ENCODE measurements around the gene GPT2. TPM values are rescaled to one million over a fixed set of nuclear protein-coding genes. Genes with fewer than 3 reads are reported as not detected.
A peak's percentile ranks its signal among the peaks of the same experiment; 100 is the strongest.

The GPT2 gene
- polyA plus RNA-seq, 1 experiment, result 18.5 TPM

DNA sequence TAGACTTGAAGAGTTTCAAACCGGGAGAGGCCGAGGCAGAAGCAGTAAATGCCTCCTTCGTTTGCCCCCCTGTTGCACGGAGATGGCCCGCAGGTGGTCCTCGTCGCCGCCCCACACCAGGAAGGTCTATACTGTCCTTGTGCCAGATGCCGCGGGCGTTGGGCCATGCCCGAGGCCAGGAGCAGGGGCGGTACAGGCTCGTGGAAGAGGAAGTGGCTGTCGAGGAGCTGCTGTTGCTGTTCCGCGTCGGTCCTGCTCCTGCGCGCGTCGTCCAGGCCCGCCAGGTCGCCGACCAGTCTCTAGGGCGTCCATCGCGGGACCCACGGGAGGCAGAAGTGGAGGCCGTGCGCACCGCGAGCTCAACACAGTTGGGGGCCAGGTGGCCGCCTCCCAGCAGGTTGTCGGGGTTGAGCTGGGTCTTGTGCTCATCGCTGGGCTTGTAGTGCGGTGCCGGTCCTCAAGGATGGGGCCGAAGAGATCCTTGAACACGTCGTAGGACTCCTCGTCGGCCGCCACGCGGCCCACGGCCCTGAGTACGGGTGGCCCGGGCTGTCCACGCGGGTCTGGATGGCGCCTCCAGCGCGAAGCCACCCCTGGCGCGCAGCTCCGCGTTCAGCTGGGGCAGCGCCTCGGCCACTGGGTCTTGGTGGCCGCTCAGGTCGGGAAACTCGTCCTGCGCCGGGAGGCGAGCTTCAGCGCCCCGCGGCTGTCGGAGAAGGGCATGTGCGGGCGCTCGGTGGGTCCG lies 40.1 kb upstream of the GPT2 start:
- CTCF ChIA-PET, result interaction anchor here (0.5 to 3.6 kb wide), 4 partner anchors 10 to 193 kb away, joined by 3 to 24 read pairs (median 6); no protein-coding TSS in a partner anchor

GRCh38 chr16:46844771-46845170 lies 39.4 kb upstream of the GPT2 start:
- peaks cover 15% of the 10 kb centered on the region for H3K9me3 ChIP-seq (ENCODE audit: control insufficient read depth, insufficient read depth, low read length)
- TF ChIP-seq, protein P1, sequence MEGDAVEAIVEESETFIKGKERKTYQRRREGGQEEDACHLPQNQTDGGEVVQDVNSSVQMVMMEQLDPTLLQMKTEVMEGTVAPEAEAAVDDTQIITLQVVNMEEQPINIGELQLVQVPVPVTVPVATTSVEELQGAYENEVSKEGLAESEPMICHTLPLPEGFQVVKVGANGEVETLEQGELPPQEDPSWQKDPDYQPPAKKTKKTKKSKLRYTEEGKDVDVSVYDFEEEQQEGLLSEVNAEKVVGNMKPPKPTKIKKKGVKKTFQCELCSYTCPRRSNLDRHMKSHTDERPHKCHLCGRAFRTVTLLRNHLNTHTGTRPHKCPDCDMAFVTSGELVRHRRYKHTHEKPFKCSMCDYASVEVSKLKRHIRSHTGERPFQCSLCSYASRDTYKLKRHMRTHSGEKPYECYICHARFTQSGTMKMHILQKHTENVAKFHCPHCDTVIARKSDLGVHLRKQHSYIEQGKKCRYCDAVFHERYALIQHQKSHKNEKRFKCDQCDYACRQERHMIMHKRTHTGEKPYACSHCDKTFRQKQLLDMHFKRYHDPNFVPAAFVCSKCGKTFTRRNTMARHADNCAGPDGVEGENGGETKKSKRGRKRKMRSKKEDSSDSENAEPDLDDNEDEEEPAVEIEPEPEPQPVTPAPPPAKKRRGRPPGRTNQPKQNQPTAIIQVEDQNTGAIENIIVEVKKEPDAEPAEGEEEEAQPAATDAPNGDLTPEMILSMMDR (IDR thresholded peaks at IDR 0.05; ENCODE audit: low read depth, low read length), result no peak
- peak overlapping the region; percentile 39 for H3K27ac ChIP-seq (ENCODE audit: low read depth, low read length)
- H3K27me3 ChIP-seq (ENCODE audit: control insufficient read depth, insufficient read depth, low read length), result peaks cover 2% of the 10 kb centered on the region
- no peak overlapping the region for H3K4me3 ChIP-seq (ENCODE audit: low read depth, low read length)
- ChIA-PET CTCF (interaction anchor here (0.6 to 3.6 kb wide), 7 partner anchors 9 to 1320 kb away, joined by 3 to 24 read pairs (median 4); no protein-coding TSS in a partner anchor), POLR2A (interaction anchor here (0.8 to 1.9 kb wide), 4 partner anchors 9 to 55 kb away, joined by 3 to 7 read pairs (median 4); partner anchors contain the start of gene C16orf87)
- peak; percentile 69 for DNase-seq (ENCODE audit: low read depth, low spot score)

More for the DNA sequence above, 40.1 kb upstream of the GPT2 start:
- peaks cover 15% of the 10 kb centered on the region for H3K9me3 ChIP-seq (ENCODE audit: control insufficient read depth, insufficient read depth, low read length)
- H3K27ac ChIP-seq (ENCODE audit: low read depth, low read length), result no peak overlapping the region
- no peak overlapping the region for H3K4me3 ChIP-seq (ENCODE audit: low read depth, low read length)
- peaks cover 2% of the 10 kb centered on the region for H3K27me3 ChIP-seq (ENCODE audit: control insufficient read depth, insufficient read depth, low read length)
- no peak for DNase-seq (ENCODE audit: low read depth, low spot score)
- POLR2A ChIA-PET, result interaction anchor here (1.0 to 1.9 kb wide), 2 partner anchors 10 to 13 kb away, joined by 3 to 7 read pairs; partner anchors contain the start of gene C16orf87
- TF ChIP-seq, protein P1 (IDR thresholded peaks at IDR 0.05; ENCODE audit: low read depth, low read length), result no peak

- ChIA-PET CTCF (interaction anchor here (1.4 to 3.6 kb wide), 4 partner anchors 8 to 84 kb away, joined by 3 to 24 read pairs (median 10); no protein-coding TSS in a partner anchor), POLR2A (interaction anchor here (1.3 to 1.9 kb wide), 2 partner anchors 15 to 54 kb away, joined by 4 to 7 read pairs; partner anchors contain the start of gene C16orf87)
- DNase-seq (ENCODE audit: low read depth, low spot score), result no peak
- H3K4me3 ChIP-seq (ENCODE audit: low read depth, low read length), result no peak overlapping the region
- TF ChIP-seq, protein P1 (IDR thresholded peaks at IDR 0.05; ENCODE audit: low read depth, low read length), result no peak
- H3K27ac ChIP-seq (ENCODE audit: low read depth, low read length), result no peak overlapping the region
- H3K27me3 ChIP-seq (ENCODE audit: control insufficient read depth, insufficient read depth, low read length), result peaks cover 2% of the 10 kb centered on the region
- H3K9me3 ChIP-seq (ENCODE audit: control insufficient read depth, insufficient read depth, low read length), result peaks cover 15% of the 10 kb centered on the region
Measured at GRCh38 chr16:46845952-46846351, 38.2 kb upstream of the GPT2 start.

- DNase-seq (ENCODE audit: low read depth, low spot score), result no peak
- no peak overlapping the region for H3K27ac ChIP-seq (ENCODE audit: low read depth, low read length)
- H3K9me3 ChIP-seq (ENCODE audit: control insufficient read depth, insufficient read depth, low read length), result peaks cover 1% of the 10 kb centered on the region; the same call in 1 of the 2 replicates
- H3K4me3 ChIP-seq (ENCODE audit: low read depth, low read length), result no peak overlapping the region
- ChIA-PET CTCF (interaction anchor here (0.8 to 1.4 kb wide), 3 partner anchors 59 to 176 kb away, joined by 3 to 6 read pairs (median 4); no protein-coding TSS in a partner anchor), POLR2A (no interaction called here)
- TF ChIP-seq, protein P1 (IDR thresholded peaks at IDR 0.05; ENCODE audit: low read depth, low read length), result no peak
- H3K27me3 ChIP-seq (ENCODE audit: control insufficient read depth, insufficient read depth, low read length), result peaks cover 4% of the 10 kb centered on the region
Measured at GRCh38 chr16:46848768-46849764, 35.1 kb upstream of the GPT2 start.

Data from AG04450 (cell line).